NCI-H1436 treated with DMSO at 0.1 percent for 48 hours (cell line): ENCODE results near the gene CARMIL1.

Source experiments
- DNase-seq: peaks from one replicate; lab custom pipeline; 2025; lab: John Stamatoyannopoulos, UW

CARMIL1 gene

DNA sequence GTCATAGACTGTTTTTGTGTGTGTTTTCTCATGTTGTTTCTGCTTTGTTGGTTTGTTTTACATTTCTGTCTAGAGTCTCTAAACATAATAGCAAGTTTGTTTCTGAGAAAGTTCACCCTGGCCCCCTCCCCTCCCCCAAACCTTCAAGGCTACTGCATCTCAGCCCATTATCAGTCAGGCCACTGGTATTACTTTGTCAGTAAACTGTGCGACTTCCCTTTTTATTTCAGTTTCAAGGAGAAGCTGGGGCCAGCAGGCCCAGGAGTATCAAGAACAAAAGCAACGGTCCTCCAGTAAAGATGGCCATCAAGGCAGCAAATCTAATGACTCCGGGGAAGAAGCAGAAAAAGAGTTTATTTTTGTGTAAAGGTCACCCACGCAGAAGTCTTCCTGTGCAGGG is 340.0 kb downstream of the CARMIL1 start:
- no peak for DNase-seq

DNA sequence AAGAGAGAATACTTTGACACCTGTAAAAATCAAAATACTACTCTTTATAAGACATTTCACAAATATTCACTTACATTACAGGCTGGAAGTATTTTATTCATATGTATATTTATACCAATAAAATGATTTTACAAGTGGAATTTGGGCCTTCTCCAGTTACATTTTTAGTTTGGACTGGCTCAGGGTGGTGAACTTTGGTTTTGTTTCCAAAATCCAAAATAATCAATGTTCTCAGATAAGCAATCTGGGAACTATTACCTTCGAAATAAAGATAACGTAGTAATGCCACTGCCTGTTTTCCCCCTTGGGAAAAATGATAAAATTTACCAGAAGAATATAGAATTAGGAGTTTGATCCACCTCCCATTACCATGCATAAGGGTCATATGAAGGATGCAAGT is 341.2 kb downstream of the CARMIL1 start:
- no peak for DNase-seq

DNA sequence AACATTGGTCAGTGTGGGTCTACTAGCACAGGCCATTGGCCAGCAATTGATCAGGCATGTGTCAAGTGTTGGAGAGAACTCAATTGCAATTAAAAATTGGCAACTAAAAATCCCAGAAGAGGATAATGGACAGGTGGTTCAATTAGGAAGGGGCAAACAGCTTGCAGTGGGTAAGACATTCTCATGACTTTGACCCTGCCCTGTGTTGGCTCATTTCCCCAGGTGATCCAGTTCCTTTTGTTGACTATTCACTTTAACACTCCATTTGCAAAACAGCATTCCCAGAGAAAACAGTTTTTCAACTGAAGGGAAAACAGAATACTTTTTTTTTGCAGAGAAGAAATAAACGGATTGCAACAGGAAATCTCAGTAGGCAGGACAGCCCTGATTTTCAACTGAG is 343.9 kb downstream of the CARMIL1 start:
- DNase-seq = no peak

DNA sequence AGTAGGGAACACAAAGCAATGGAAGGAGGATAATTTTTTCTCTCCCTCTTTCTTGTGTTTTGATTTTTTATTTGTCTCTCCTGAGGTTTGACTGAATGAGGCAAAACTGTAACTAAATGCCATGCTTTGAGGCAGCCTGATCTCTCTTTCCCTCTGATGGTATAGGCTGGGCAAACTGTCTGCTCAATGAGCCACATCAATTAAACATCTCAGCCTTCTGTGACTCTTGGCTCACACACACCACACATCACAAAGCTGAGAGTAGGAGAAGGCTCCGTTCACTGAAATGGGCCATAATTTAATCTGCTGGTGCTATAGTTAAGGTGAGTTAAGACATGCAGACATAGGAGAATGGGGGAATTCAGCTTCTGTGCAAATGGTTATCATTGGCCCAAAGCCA is 344.7 kb downstream of the CARMIL1 start:
- no peak for DNase-seq

DNA sequence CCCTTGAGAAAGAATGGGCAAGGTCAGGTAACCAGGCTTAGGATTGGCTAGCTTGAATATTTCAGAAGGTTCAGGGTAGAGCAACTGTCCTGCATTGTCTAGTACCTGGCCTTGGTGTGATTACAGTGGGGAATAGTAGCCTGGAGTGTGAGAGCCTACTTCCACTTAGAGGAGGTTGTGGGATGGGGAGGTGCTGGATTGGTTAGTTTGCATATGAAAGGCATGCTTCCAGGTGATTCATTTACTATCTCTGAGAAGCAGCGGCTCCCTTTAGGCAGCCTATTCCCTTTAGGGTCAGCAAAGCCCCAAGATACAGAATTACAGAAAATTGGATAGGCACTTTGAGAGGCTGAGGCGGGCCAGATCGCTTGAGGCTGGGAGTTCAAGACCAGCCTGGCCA is 347.8 kb downstream of the CARMIL1 start:
- DNase-seq = no peak

DNA sequence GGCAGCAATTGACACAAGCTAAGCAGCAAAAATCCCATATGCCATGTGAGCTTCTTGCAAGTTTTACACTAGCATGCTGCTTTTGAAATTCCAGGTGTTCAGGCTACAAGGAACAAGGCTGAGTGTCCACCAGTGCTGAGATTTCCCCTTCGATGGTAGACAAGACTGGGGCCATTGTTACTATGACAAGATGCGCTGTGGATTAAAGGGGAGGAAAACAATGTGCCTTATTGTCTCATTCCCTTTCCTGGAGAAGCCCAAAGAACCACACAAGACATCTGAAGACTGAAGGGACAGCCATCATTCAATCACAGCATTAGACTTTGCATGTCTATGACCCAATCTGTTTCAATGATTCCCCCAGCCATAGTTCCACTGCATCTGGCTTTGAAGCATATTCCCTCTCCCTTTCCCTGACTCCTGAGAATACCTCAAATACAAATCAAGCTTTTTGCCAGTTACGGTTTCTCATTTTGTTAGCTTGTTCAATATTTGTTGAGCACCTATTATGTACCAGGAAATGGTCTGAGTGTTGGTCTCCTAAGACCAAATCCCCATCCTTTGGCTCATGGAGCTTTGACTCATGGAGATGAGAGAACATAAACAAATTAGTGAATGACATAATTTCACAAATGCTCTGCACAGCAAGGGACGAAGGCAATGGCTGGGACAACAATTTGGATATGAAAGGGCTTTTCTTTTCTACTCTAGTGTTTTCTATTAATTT is 349.5 kb downstream of the CARMIL1 start:
- DNase-seq = no peak

DNA sequence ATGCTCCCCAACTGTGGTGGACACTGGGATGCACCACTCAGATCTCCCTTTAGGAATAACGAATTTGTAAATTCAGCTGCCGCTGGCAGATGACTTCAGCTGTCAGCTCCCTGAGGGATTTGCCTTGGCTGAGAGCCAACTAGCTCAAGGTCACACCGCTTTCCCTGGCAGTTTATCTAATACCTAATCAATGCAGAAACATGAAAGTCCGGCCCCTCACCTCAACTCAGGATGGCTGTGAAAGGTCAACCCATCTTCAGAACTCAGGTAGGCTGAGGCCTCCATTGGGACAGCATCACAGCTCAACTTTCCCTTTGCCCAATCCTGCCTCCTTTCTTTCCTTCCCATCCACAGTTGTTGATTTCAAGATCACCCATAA is 350.0 kb downstream of the CARMIL1 start:
- no peak for DNase-seq

DNA sequence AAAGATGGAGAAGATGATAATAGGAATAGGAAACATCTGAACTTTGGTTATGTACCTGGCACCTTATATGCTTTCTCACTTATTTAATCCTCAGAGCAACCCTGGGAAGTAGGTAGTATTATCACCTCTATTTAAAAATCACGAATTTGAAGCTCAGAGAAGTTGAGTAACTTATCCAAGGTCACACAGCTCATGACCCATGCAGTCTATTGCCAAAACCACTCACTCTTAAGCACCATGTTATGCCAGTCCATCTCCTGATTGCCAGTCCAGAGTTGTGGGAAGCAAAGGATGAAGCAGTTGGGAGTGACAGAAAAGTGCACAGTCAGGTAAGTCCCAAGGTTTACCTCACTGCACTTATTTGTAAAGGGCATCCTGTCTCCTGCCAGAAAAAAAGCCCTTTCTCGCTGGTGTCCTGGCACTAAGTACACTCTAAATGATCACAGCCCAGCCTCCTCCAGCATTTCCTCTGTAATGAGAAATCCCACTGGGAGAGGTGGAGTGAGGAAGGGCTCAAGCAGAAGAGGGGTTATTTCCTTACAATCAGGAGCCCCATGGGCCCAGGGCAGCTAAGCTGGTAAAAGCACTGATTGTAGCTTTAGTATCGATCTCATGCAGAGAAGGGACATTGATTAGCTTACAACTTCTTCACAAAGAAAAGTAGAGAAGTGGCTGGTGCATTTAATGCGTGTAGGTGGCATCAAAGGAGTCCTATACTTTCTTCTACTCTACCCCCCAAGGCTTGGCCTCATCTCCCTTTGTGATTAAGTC is 351.5 kb downstream of the CARMIL1 start:
- no peak for DNase-seq

DNA sequence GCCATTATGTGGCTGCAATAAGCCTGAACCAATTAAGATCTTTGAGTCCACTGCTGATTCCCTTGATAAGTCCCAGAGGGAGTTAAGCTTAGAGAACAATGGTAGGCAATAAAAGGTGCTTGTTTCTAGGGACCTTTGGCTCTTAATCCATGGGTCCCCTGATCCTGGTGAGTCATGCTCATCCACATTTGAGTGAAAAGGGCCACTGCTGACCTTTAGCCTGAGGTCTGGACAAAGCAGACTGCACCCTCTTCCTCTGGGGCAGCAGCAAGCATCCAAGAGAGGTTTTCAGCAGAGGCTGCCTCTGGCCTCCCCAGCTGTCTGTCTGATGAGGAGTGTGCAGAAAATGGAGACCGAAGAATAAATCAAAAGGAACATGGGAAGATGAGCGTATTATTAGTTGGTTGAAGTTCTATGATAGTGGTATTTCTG is 356.7 kb downstream of the CARMIL1 start:
- no peak for DNase-seq

DNA sequence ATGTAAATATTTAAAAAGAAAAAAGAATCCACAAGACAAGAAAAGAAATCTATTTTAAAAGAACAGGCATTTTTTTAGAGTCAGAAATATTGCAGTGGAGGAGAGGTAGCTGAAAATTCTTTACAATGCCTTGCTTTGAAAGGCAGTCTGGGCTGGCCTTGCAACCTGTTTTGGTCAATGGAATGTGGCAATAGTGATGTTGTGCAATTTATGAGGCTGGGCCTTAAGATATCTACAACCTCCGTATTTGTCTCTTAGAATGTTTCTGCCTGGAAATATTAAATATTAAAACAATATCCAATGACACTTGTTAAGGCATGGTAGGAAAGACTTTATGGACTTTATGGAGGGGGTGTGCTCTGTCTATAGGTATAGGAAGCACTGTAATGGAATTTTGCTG is 358.0 kb downstream of the CARMIL1 start:
- no peak for DNase-seq

DNA sequence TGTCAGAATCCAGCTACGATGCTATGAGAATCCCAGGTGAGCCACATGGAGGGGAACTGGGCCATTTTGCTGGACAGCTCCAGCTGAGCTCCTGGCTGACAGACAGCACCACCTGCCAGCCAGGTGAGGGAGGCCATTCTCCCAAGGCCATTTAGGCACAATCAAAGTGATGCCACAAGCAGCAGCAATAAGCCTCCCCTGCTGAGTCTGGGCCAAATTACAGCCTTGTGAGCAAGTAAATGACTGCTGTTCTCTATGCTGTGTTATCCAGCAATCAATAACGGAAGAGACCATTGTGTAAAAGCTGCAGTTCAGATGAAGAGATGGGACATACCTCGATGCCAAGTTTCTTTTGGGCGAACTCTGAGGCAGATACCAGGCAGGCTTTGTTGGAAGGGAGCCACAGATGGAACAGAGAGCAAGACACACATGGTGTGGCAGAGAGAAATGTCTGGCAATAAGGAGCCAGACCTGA is 358.8 kb downstream of the CARMIL1 start:
- peak; percentile 3 for DNase-seq

DNA sequence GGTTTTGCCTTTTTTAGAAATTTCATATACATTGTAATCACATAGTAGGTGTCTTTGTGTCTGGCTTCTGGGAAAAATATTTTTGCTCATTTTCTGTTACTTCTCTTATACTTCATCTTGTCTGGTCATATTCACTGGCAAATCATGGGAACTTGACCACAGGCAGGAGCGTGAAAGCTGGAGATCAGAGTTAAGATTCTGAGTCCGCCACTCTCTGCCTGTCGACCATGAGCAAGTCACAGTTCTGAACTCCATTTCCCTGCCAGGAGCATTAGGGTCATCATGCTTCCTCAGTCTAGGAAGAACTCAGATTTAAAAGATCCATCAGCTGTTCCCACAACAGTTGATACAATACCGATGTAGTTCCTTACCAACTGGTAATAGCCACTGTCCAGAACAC is 360.5 kb downstream of the CARMIL1 start:
- no peak for DNase-seq

DNA sequence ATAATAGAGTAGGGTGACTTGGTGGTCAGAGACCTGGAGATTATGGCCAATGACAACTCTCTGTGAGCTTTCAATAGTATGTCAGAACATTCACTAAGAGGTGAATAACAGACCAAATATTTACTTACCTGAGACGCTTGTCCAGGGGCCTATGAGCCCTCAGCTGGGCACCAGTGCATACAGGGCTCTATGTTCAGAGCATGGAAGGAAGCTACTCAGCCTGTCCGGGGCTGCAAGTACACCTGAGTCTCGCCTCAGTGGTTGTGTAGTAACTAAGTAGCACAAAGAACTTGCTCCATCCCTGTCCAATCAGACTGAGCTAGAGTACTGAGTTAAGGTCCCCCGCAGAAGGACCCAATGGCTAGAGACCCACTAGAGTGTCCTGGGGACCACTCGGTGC is 361.3 kb downstream of the CARMIL1 start:
- no peak for DNase-seq

DNA sequence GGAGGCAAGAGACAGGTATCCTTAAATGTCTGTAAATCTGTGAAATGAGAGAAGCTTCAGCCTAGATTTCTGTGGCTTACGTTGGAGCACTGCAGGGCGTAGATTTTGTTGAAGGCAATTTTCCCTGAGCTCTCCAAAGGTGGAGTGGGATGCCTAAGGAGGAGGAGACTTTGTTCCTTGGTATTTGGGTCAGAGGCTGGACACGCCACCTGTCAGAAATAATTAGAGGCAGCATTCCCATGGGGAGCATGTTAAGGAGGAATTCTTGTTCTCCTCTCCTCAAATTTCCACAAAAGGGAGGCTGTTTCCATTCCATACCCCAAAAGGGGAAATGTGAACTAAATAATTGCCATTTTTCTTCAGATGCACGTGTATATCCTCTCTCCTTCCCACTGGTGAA is 361.7 kb downstream of the CARMIL1 start:
- DNase-seq = no peak

DNA sequence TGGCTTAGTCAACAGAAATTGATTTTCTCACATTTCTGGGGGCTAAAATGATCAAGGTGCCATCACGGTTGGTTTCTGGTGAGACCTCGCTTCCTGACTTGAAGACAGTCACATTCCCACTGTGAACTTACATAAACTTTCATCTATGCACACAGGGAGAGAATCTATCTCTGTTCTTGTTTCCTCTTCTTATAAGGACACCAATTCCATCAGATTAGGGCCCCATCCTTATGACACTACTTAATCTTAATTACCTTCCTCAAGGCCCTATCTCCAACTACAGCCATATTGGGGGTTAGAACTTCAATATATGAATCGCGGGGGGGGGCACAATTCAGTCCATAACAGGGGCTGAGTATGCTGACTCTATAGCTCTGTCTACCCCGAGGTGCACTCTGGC is 362.2 kb downstream of the CARMIL1 start:
- DNase-seq = no peak

DNA sequence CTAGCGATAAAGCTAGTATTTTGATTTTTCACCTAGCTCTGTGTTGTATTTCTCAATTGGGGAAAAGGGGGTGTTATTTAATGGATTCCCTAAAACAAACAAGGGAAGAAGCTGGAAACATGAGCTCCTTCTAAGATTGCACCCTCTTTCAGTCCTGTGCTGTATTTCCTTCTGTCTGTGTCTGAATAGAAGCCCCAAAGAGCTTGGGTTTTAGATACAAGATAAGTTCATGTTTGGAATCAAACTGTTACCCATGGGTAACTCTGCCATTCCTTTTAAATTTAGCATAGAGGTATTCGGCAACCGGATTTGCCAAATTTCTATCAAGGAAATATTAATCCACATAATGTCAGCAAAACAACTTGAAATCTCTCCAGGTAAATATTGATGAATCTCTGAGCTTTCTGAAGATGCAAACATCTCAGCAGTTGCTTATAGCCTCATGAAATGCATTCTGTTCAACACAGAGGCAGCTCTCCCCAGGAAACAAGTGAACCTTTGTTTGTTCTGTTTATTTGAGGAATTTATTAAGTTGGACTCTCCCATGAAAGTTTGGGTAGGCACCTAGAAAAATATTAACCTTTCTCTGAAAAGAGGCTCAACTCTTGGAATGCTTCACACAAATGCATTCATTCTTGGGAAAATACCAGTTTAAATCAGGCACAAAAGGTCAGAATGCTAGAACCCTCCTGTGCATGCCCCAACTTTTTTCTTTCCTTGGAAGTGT is 362.9 kb downstream of the CARMIL1 start:
- DNase-seq = no peak

DNA sequence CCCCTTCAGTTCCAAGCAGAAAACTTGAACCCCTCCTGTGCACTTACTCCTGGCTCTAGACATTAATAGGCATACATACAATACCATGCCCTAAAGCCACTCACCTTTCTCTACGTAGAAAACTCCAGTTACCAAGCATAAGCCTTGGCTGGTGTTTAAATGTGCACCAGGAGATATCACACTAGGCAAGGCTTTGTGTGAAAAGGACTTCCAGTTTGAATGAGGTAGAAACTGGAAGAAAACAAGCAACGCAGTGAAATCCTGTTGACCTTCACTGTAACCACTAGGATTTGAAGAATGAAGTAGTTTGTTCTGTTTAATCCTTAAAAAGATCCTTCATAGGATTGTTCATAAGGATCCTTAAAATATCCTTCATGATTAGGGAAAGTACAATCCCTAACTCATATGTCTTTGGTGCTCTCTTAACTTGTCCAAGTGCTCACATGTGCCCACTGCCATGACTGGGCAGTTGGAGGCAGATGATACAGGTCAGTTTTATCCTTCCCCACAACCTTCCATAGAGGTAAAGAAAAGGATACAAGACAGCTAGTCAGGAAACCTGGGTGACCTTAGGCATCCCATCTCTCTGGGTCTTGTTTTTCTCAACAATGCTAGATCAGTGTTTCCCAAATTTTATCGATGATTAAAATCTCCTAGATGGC is 363.6 kb downstream of the CARMIL1 start:
- no peak for DNase-seq

DNA sequence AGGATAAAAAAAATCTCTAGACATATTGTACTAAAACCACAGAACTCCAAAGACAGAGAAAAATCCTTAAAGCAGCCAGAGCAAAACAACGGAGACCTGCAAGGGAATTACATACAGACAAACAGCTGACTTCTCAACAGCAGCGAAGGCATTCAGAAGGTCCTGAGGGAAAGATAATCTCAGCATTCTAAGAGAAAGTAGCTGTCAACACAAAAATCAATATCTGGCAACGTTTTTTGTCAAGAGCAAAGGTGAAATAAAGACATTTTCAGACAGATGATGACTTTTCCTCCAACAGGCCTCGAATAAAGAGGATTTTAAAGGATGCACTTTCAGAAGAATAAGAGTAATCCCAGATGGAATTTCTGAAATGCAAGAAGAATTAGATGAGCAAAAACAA is 366.7 kb downstream of the CARMIL1 start:
- no peak for DNase-seq

DNA sequence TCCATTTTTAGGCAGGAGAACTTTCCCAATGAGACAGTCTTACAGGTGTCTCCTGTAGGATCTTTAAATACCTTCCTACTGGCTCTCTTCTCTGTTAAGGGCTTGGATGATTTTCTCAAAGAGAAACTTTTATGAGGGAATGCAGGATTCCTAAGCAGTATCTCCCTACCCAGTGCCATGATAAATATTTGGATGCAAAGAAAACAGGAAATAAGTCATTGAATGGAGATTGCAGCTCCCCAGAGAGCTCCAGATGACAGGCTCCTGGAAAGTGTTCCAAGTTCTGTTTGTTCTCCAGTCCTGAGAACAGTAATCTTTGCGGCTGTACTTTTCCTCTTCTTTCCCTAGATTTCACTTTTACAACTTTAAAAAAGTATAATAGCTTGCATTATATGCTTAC is 370.4 kb downstream of the CARMIL1 start:
- DNase-seq = no peak

DNA sequence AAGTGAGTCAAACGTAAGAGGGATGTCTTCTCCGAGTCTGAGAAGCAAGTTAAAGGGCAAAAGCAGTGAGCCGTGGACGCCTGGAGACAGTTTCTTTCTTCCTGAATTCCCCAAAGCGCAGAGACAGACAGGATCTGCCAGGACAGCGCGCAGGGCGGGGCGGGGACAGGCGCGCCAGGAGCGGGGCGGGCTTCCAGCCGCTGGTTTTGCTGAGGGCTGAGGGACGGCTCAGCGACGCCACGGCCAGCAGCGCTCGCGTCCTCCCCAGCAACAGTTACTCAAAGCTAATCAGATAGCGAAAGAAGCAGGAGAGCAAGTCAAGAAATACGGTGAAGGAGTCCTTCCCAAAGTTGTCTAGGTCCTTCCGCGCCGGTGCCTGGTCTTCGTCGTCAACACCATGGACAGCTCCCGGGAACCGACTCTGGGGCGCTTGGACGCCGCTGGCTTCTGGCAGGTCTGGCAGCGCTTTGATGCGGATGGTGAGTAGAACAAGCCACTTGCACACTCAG is 372.9 kb downstream of the CARMIL1 start, which contains the start of gene SCGN:
TSS of gene SCGN (plus strand) at position 209 of the 509 bp plus-strand sequence. CDS start at position 398, 189 bp downstream.
- DNase-seq = no peak

DNA sequence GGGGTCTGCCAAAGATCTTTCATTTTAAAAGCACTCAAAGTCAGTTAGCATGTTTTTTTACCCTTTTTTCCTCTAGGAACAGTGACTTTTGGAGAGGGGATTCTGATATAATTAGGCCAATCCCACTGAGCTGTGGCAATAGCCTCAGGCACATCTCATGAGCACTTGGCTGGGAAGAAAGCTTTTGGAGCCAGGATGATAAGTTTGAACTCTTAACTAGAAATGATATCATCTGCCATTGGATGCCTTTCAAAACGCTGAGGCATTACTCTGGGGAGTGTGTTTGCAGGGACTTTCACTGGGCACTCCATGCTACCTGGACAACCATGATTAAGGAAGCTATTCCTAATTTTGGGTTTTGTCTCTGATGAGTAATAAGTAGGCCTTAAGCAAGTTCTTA is 376.5 kb downstream of the CARMIL1 start:
- no peak for DNase-seq
